IPS-18c (cell line): ENCODE results near the gene SORBS1.

ENCODE experiments used
- H3K4me3 ChIP-seq: 2 replicates; pipeline ENCODE4 v1.7.0; 2013; ENCODE audit warnings: low read depth, mild to moderate bottlenecking, low read length, moderate library complexity; ENCODE audit not compliant: insufficient read depth
- H3K9me3 ChIP-seq: one replicate; pipeline ENCODE4 v1.6.1; 2013; ENCODE audit warnings: mild to moderate bottlenecking, low read length, moderate library complexity; ENCODE audit not compliant: control insufficient read depth, insufficient read depth

The SORBS1 gene

GRCh38 chr10:95327367-95327766, 233.8 kb downstream of the SORBS1 start:
- H3K4me3 ChIP-seq: no peak overlapping the region
- H3K9me3 ChIP-seq: no peaks in the 10 kb centered on the region

GRCh38 chr10:95326396-95326795, 234.8 kb downstream of the SORBS1 start:
- no peaks in the 10 kb centered on the region for H3K9me3 ChIP-seq
- no peak overlapping the region for H3K4me3 ChIP-seq

DNA sequence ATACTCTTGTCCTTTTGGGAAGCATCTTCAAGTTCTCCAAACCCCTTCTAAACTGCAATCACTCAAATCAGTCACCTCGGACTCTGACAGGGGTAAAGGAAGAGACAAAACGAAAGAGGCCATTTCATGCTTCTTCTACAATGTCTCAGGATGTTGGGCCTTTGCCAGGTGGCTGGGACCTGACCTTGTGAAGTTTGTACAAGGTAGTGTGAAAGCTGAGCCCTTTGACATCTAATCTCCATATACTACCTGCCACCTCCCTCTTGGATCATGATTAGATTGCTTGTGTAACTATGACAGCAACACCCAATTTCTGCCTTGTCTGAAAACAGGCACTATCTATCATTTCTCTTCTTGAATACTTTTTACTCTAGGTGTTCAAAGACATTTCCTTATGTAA, 235.3 kb downstream of the SORBS1 start:
- H3K4me3 ChIP-seq: no peak overlapping the region
- no peaks in the 10 kb centered on the region for H3K9me3 ChIP-seq

DNA sequence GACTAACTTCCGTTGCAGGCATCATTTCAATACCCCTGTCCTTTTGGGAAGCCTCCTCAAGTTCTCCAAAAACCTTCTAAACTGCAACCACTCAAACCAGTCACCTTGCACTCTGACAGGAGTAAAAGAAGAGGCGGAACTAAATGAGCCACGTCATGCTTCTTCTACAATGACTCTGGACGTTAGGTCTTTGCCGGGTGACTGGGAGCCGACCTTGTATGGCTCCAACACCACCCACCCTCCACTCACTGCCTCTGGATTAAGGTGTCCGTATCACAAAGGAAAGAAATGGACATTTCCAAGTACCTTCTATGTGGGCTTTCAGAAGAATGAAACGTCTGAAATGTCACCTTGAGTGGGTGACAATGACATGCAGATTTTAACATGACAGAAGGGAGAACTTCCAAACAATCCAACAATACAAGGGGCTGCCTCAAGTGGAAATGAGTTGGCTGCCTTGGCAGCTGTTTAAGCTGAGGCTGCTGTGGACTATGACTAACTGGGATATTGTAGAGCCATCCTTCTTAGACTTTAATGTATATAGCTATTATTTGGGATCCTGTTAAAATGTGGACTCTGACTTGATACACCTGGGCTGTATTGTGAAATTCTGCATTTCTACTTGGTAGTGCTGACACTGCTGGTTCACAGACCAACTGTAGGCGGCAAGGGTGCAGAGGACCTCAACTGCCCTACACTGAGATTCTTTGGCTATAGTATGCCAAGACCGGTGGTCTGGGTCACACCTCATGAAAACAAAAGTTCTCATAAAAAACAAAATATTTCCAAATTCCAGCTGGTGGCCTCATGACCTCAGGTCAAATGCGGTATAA, 236.5 kb downstream of the SORBS1 start:
- Histone ChIP-seq H3K9me3 (no peaks in the 10 kb centered on the region), H3K4me3 (no peak overlapping the region)

- Histone ChIP-seq H3K9me3 (no peaks in the 10 kb centered on the region), H3K4me3 (no peak overlapping the region)
Measured at GRCh38 chr10:95321554-95322301, 239.4 kb downstream of the SORBS1 start.

DNA sequence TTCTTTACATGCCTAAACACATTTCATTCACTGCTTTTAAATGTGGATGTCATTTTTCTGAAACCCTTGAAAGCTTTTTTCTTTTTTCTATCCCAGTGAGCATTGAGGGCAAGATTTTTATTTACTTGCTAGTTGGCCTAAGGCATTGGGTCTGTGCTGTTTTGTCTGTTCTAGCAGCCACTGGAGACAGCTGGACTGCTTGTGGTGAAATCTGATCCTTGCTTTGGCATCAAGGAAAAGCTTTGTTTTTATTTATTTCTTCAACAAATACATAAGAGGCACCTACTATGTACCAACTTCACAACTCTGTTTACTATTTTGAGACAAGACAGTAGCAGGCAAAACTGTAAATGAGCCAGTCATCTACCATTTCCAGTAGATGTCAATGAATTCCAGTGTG, 241.9 kb downstream of the SORBS1 start:
- H3K9me3 ChIP-seq: no peaks in the 10 kb centered on the region
- H3K4me3 ChIP-seq: no peak overlapping the region

DNA sequence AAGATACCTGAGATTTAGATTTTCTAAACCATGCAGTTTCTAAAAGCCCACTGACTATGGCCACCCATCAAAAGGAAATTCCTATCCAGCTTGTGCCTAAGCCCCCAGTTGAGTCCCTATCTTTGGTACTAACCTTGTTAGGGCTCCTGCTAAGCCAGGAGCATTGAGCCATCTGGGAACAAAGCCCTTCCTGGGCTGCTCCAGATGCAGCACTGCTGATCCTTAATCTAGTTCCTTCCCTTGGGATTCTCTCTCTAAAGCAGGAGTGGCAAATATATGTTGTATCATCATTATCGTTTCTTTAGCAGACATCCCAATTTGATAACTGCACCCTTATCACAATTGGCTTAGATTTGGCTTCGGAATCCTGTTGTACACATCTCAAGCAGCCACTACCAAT, 245.7 kb downstream of the SORBS1 start:
- no peak overlapping the region for H3K4me3 ChIP-seq
- H3K9me3 ChIP-seq: no peaks in the 10 kb centered on the region

DNA sequence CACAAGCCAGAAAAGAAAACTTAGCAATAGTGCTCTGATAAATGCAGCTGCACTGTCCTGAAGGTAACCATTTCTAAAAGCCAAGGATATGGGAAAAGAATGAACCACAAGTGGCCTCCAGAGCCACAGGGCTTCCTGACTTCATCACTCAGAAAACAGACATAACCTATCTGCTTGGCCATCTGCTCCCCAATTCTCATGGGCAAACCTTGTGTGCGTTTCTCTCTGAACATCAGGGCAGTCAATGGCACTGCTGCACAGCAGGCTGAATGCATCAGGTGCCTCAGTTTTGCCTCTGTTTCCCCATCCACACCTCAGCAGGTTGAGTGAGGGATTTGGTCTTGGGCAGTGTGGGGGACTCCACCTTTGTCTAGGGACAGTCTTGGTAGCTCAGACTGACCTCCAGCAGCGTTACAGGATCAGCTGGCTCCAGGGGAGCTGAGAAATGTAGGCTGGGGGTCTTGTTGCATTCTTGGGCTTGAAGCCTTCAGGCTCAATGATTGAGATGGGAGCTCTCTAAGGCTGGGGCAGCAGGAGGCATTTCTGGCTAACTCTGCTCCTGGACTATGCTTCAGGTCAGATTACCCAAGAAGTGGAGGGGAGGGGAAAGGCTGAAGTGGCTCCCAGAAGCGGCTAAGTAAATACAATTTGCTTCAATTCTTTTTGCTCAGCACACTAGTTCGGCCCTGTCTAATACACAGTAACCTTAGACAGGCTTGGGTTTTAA, 246.8 kb downstream of the SORBS1 start:
- Histone ChIP-seq H3K9me3 (no peaks in the 10 kb centered on the region), H3K4me3 (no peak overlapping the region)

DNA sequence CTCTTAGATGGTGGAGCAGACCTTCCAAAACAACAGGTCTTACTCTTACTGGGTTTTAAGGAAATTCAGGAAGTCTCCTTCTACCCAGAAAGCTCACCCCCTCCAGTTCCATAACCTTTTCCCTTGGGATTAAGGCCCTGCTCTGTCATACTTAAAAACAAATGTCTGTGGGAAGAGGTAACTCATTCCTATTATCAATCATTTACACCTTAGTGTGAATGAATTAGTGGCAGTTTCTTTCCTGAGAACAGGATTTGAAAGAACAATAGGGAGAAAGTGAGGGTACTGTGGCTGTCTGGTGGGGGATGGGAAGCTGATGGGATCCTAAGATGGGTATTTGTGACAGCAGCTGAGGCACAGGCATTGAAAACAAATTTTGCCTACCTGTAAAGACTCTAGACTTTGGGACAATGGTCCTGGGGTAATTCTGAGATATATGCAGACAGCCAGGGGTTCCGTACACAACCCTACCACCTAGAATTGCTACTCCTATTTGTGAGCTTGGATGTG, 248.1 kb downstream of the SORBS1 start:
- no peaks in the 10 kb centered on the region for H3K9me3 ChIP-seq
- no peak overlapping the region for H3K4me3 ChIP-seq

- H3K4me3 ChIP-seq: no peak overlapping the region
- H3K9me3 ChIP-seq: no peaks in the 10 kb centered on the region
Measured at GRCh38 chr10:95312257-95312656, 248.9 kb downstream of the SORBS1 start.

- Histone ChIP-seq H3K4me3 (no peak overlapping the region), H3K9me3 (no peaks in the 10 kb centered on the region)
Measured at GRCh38 chr10:95309958-95310357, 251.2 kb downstream of the SORBS1 start.

GRCh38 chr10:95308389-95309302, 252.5 kb downstream of the SORBS1 start:
- H3K4me3 ChIP-seq: no peak overlapping the region

DNA sequence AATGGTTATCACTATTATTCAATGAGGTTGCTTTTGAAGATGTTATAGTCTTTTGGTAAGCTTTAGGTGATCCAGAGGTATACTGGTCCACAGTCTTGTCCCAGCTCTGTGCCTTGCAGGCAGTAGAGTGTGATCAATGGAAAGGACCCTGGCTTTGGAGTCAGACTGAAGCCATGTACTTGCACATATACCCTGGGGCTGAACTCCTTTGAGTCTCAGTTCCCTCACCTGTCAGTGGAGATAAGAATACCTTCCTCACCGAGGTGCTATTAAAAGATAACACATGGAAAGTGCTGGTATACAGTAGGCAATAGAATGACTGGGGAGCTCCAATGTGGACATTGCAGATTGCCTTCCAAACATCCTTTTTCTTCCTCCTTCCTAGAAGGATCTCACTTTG, 254.3 kb downstream of the SORBS1 start:
- Histone ChIP-seq H3K9me3 (no peaks in the 10 kb centered on the region), H3K4me3 (no peak overlapping the region)

More at GRCh38 chr10:95308389-95309302, 252.5 kb downstream of the SORBS1 start:
- no peaks in the 10 kb centered on the region for H3K9me3 ChIP-seq

DNA sequence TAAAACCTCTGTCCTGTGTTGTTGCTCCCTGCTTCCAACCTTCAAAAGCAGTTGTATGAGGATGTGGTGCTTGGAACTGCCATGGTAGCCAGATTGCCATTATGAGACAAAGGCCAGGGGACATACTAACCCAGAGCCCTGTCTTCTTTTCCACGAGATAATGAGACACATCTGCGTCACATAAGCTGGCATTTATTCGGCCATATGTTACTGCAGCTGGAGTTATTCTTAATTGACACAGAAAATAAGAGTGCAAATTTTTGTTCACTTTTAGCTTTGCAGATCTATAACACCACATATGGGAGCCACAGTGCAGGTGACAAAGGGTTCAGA, 254.9 kb downstream of the SORBS1 start:
- Histone ChIP-seq H3K4me3 (no peak overlapping the region), H3K9me3 (no peaks in the 10 kb centered on the region)

- Histone ChIP-seq H3K4me3 (no peak overlapping the region), H3K9me3 (no peaks in the 10 kb centered on the region)
Measured at GRCh38 chr10:95305606-95306317, 255.4 kb downstream of the SORBS1 start.

- Histone ChIP-seq H3K9me3 (no peaks in the 10 kb centered on the region), H3K4me3 (no peak overlapping the region)
Measured at GRCh38 chr10:95304976-95305375, 256.2 kb downstream of the SORBS1 start.
